Kidney epithelial cell (primary cell): ENCODE results near the gene KNOP1. TPM values are rescaled to one million over a fixed set of nuclear protein-coding genes. Genes with fewer than 3 reads are reported as not detected.

ENCODE experiments used
- DNase-seq: peaks from one replicate; pipeline ENCODE4 v3.0.0-alpha.2; 2010; ENCODE audit warnings: low read depth
- H3K27me3 ChIP-seq: 2 replicates; pipeline ENCODE4 v1.6.0; 2011; ENCODE audit warnings: low read length; ENCODE audit not compliant: control insufficient read depth, insufficient read depth
- H3K36me3 ChIP-seq: 2 replicates; pipeline ENCODE4 v1.5.1; 2011; ENCODE audit warnings: low read length; ENCODE audit not compliant: control insufficient read depth, insufficient read depth
- H3K4me3 ChIP-seq: 2 replicates; pipeline ENCODE4 v1.5.1; 2011; ENCODE audit warnings: low read depth, mild to moderate bottlenecking, control low read depth, low read length
- CTCF ChIP-seq: IDR thresholded peaks from 2 replicates; pipeline ENCODE4 v1.5.1; 2011; ENCODE audit warnings: mild to moderate bottlenecking, moderate library complexity, low read length, control low read depth, inconsistent platforms; ENCODE audit not compliant: insufficient read depth, poor library complexity, severe bottlenecking
- total RNA-seq: library from RNA; depleted of rRNA; stranded (reverse); fragments of >200 nt; gene quantifications from 2 replicates; pipeline ENCODE4 v1.2.3, GENCODE V29; 2015

The KNOP1 gene
- total RNA-seq, 1 donor from 2014 or later: 32.8 TPM

- no peaks in the 10 kb centered on the region for H3K27me3 ChIP-seq
These were observed 17.2 kb upstream of the KNOP1 start for GRCh38 chr16:19735074-19735867.

DNA sequence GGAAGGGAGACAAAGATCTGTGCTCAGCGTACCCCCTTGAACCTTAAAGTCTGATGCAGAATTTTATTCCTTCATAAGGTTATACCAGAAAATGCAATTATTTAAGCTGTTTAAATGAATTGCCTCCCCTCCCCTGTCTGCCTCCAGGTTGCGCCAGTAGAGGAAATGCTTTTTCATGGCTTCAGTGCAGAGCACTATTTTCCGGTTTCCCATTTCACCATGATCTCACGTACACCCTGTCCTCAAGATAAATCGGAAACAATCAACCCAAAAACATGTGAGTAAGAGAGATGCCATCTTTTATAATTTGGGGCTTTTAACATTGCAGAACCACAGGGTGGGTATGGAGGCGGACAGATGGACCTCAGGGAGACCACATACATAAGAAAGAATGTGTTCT is 15.5 kb upstream of the KNOP1 start:
- no peak for DNase-seq
- no peak overlapping the region for H3K4me3 ChIP-seq
- peaks cover 1% of the 10 kb centered on the region for H3K36me3 ChIP-seq
- no peaks in the 10 kb centered on the region for H3K27me3 ChIP-seq
- no peak for TF ChIP-seq CTCF

More at GRCh38 chr16:19735074-19735867, 17.2 kb upstream of the KNOP1 start:
- DNase-seq: no peak
- Histone ChIP-seq H3K36me3 (peaks cover 1% of the 10 kb centered on the region), H3K4me3 (no peak overlapping the region)
- TF ChIP-seq CTCF: no peak

GRCh38 chr16:19728636-19728965 is 10.6 kb upstream of the KNOP1 start:
- Histone ChIP-seq H3K4me3 (no peak overlapping the region), H3K27me3 (no peaks in the 10 kb centered on the region), H3K36me3 (no peaks in the 10 kb centered on the region)
- no peak for DNase-seq
- TF ChIP-seq CTCF: no peak

GRCh38 chr16:19722981-19723380 is 5.0 kb upstream of the KNOP1 start:
- no peaks in the 10 kb centered on the region for H3K27me3 ChIP-seq
- H3K36me3 ChIP-seq: no peaks in the 10 kb centered on the region
- H3K4me3 ChIP-seq: no peak overlapping the region
- no peak for TF ChIP-seq CTCF
- no peak for DNase-seq

DNA sequence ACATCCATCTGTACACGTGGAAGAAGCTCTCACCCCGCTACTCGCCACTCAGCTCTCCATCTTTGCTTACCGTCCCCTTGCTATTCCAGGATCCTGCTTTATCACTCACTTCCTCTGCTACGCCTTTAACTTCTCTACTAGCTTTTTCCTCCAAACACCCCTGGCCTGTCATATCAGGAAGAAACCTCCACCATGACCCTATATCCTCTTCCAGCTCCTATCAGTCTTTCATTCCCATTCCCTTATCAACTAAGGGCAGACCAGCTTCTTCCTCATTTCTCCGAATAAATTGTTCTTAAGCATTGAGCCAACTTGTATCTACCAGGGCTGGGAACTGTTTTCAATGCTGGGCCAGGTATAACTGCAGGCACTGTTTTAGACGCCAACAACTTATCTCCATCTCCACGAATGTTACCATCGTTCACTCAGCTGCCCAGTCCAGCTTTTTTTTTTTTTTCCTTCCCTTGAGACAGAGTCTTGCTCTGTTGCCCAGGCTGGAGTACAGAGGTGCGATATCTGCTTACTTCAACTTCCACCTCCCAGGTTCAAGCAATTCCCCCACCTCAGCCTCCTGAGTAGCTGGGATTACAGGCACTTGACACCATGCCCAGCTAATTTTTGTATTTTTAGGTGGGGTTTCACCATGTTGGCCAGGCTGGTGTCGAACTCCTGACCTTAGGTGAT is 4.4 kb upstream of the KNOP1 start:
- H3K27me3 ChIP-seq: no peaks in the 10 kb centered on the region
- H3K36me3 ChIP-seq: no peaks in the 10 kb centered on the region
- DNase-seq: no peak
- TF ChIP-seq CTCF: no peak
- H3K4me3 ChIP-seq: no peak overlapping the region
